UCSD-AML1 (cell line): Measurements from ENCODE around the gene OPN1SW.

Experiments used
- DNase-seq: peaks from one replicate; lab custom pipeline; 2025; ENCODE audit not compliant: unreplicated experiment; lab: John Stamatoyannopoulos, UW

Gene OPN1SW

GRCh38 chr7:128775744-128776474 lies at the start of gene OPN1SW:
Gene OPN1SW, minus strand, starts transcription at chr7:128775794. Its CDS starts 13 bp downstream, at chr7:128775781.
- DNase-seq = no peak

- no peak for DNase-seq
These were observed 46.1 kb upstream of the OPN1SW start for GRCh38 chr7:128821724-128822123.

- no peak for DNase-seq
These were observed 43.1 kb upstream of the OPN1SW start for GRCh38 chr7:128818694-128819093.

- DNase-seq = no peak
These were observed 39.8 kb upstream of the OPN1SW start for GRCh38 chr7:128815289-128815942.

- no peak for DNase-seq
These were observed 38.9 kb upstream of the OPN1SW start for GRCh38 chr7:128814499-128814898.

- DNase-seq = peak; percentile 35
These were observed 37.0 kb upstream of the OPN1SW start for GRCh38 chr7:128812514-128813168.

GRCh38 chr7:128811631-128812430 lies 36.2 kb upstream of the OPN1SW start:
- DNase-seq = no peak

GRCh38 chr7:128810997-128811396 lies 35.4 kb upstream of the OPN1SW start:
- no peak for DNase-seq

GRCh38 chr7:128810473-128810872 lies 34.9 kb upstream of the OPN1SW start:
- no peak for DNase-seq

- no peak for DNase-seq
These were observed 33.8 kb upstream of the OPN1SW start for GRCh38 chr7:128809363-128809762.

- no peak for DNase-seq
These were observed 31.6 kb upstream of the OPN1SW start for GRCh38 chr7:128807191-128807590.

- no peak for DNase-seq
These were observed 29.6 kb upstream of the OPN1SW start for GRCh38 chr7:128805225-128805624.

GRCh38 chr7:128804484-128804883 lies 28.9 kb upstream of the OPN1SW start:
- DNase-seq = no peak

GRCh38 chr7:128801667-128802418 lies 26.2 kb upstream of the OPN1SW start:
- no peak for DNase-seq

- DNase-seq = no peak
These were observed 25.4 kb upstream of the OPN1SW start for GRCh38 chr7:128801003-128801402.

GRCh38 chr7:128800567-128800966 lies 25.0 kb upstream of the OPN1SW start:
- no peak for DNase-seq

- DNase-seq = no peak
These were observed 23.9 kb upstream of the OPN1SW start for GRCh38 chr7:128799451-128799850.

GRCh38 chr7:128796327-128796726 lies 20.7 kb upstream of the OPN1SW start:
- DNase-seq = no peak

GRCh38 chr7:128795129-128795528 lies 19.5 kb upstream of the OPN1SW start:
- no peak for DNase-seq

- no peak for DNase-seq
These were observed 18.8 kb upstream of the OPN1SW start for GRCh38 chr7:128794436-128794835.

GRCh38 chr7:128794020-128794419 lies 18.4 kb upstream of the OPN1SW start:
- DNase-seq = peak; percentile 9
